ENCODE results near the gene SHROOM2. TPM values are rescaled to one million over a fixed set of nuclear protein-coding genes. Genes with fewer than 3 reads are reported as not detected.

The SHROOM2 gene
- total RNA-seq, 1 experiment from 2014 or later, result 1.2 TPM

DNA sequence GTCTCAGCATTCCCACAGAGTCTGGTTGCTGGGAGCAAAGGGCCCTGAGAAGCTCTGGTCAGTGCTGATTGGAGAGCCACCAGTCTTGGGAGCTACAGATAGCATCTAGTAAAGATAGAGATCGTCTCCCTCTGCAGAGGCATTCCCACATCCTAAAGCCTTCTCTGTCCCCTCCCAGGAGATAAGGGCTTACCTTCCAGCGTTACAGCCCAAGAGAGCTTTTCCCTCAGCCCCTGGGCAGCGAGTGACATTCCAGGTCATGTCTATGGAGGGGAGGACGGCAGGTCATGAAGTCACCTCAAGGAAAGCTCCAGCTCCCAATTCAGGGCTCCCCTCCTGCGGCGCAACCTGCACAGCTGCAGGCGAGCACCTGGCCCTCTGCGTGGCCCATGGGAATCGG is 210.8 kb downstream of the SHROOM2 start:
- Mint-ChIP-seq H3K4me3 (ENCODE audit: unreplicated experiment) (no peak overlapping the region), H3K36me3 (ENCODE audit: insufficient read depth, unreplicated experiment) (no peaks in the 10 kb centered on the region), H3K9me3 (ENCODE audit: unreplicated experiment) (no peaks in the 10 kb centered on the region), H3K4me1 (ENCODE audit: insufficient read depth, unreplicated experiment) (peaks cover 7% of the 10 kb centered on the region), H3K27ac (ENCODE audit: low read depth, unreplicated experiment) (no peak overlapping the region), H3K27me3 (ENCODE audit: insufficient read depth, unreplicated experiment) (no peaks in the 10 kb centered on the region)
- TF ChIP-seq, protein P1, sequence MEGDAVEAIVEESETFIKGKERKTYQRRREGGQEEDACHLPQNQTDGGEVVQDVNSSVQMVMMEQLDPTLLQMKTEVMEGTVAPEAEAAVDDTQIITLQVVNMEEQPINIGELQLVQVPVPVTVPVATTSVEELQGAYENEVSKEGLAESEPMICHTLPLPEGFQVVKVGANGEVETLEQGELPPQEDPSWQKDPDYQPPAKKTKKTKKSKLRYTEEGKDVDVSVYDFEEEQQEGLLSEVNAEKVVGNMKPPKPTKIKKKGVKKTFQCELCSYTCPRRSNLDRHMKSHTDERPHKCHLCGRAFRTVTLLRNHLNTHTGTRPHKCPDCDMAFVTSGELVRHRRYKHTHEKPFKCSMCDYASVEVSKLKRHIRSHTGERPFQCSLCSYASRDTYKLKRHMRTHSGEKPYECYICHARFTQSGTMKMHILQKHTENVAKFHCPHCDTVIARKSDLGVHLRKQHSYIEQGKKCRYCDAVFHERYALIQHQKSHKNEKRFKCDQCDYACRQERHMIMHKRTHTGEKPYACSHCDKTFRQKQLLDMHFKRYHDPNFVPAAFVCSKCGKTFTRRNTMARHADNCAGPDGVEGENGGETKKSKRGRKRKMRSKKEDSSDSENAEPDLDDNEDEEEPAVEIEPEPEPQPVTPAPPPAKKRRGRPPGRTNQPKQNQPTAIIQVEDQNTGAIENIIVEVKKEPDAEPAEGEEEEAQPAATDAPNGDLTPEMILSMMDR (IDR thresholded peaks at IDR 0.05; ENCODE audit: unreplicated experiment), result no peak
- CTCF ChIA-PET, result interaction anchor here (0.6 to 8.9 kb wide), 13 partner anchors 9 to 611 kb away, joined by 3 to 178 read pairs (median 4); no protein-coding TSS in a partner anchor
- POLR2A ChIA-PET, result no interaction called here
- intact Hi-C loops (cut with micrococcal nuclease), result no loop called here
- BruUV-seq (replicated peaks), result no TSS peak
- DNase-seq (ENCODE audit: unreplicated experiment), result no peak

DNA sequence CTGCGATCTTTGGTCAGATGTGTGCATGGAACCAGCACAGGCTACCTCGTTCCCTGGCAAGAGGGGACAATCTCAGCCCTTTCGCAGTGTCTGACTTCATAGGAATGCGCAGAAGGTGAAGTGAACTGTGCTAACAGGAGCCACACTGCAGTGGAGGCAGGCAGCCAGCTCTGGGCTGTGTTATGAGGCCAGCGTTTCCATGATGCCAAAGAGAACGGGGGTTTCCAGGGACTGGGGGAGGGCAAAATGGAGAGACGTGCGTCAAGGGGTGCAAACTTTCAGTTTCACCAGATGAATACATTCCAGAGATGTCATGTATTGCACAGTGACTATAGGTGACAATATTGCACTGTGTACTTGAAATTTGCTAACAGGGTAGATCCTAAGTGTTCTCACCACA is 211.3 kb downstream of the SHROOM2 start:
- intact Hi-C loops (cut with micrococcal nuclease), result no loop called here
- Mint-ChIP-seq H3K36me3 (ENCODE audit: insufficient read depth, unreplicated experiment) (no peaks in the 10 kb centered on the region), H3K27me3 (ENCODE audit: insufficient read depth, unreplicated experiment) (no peaks in the 10 kb centered on the region), H3K9me3 (ENCODE audit: unreplicated experiment) (no peaks in the 10 kb centered on the region), H3K27ac (ENCODE audit: low read depth, unreplicated experiment) (no peak overlapping the region), H3K4me3 (ENCODE audit: unreplicated experiment) (no peak overlapping the region), H3K4me1 (ENCODE audit: insufficient read depth, unreplicated experiment) (peaks cover 7% of the 10 kb centered on the region)
- DNase-seq (ENCODE audit: unreplicated experiment), result no peak
- POLR2A ChIA-PET, result no interaction called here
- TF ChIP-seq, protein P1 (IDR thresholded peaks at IDR 0.05; ENCODE audit: unreplicated experiment), result no peak
- BruUV-seq (replicated peaks), result no TSS peak
- CTCF ChIA-PET, result interaction anchor here (0.5 to 8.9 kb wide), 11 partner anchors 9 to 180 kb away, joined by 3 to 178 read pairs (median 5); no protein-coding TSS in a partner anchor

Other genes with a start within 250 kb of the SHROOM2 start
- 0.77 and 0.93 TPM in 2 replicates for gene GPR143, start 20.6 kb upstream of the SHROOM2 start, total RNA-seq (2022)
- not detected in 2 replicates for gene CLDN34, start 180.9 kb downstream of the SHROOM2 start, total RNA-seq (2022)

Measured in MCF 10A (cell line).